HPDE6-E6E7 (cell line): Measurements from ENCODE around the gene MARK2.

Experiments used
- DNase-seq: peaks from one replicate; pipeline ENCODE4 v3.0.0; 2011; ENCODE audit warnings: missing footprints; ENCODE audit errors: extremely low spot score

MARK2 gene

DNA sequence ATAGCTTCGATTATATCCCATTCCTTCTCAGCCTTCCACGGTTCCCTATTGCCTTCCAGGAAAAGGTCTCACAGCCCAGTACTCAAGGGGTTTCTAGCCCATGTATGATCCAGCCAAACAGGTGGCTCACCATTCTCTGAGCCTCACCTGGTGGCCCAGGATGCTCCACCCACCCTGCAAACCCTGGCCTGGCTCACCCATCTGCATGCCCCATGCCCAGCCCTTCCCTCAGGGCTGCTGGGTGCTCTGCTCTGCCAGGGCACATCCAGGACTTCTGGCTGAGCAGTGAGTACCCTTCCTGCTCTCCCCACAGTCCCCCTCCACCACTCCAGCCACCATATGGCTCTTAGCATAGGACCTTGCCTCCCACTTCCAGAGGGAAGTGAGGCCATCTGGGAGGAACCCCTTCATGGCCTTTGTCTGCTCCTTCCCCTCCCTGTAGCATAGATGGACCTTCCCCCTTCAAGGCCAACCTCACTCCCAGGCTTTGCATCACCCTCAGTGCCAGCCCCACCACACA is 83.8 kb downstream of the MARK2 start:
- no peak for DNase-seq

DNA sequence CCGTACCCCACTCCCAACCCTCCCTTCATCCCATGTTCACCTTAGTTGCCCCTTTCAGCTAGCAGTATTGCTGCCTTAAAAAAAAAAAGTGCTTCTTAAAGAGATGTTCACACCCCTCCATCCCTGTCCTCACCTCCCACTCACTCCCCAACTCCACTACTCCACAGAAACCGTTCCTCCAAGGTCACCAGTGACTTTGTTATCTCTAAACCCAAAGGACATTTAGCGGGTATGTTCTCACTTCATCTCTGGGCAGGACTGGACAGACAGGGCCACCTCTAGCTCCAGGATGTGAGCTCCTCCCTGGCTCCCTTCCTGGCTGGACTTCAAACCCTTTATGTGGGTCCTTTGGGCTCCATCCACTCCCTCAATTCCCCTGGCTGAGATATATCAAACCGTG is 84.4 kb downstream of the MARK2 start:
- DNase-seq, result no peak

- no peak for DNase-seq
Observed at GRCh38 chr11:63929616-63930015, 90.7 kb downstream of the MARK2 start.

GRCh38 chr11:63931045-63931444 is 92.1 kb downstream of the MARK2 start:
- no peak for DNase-seq

DNA sequence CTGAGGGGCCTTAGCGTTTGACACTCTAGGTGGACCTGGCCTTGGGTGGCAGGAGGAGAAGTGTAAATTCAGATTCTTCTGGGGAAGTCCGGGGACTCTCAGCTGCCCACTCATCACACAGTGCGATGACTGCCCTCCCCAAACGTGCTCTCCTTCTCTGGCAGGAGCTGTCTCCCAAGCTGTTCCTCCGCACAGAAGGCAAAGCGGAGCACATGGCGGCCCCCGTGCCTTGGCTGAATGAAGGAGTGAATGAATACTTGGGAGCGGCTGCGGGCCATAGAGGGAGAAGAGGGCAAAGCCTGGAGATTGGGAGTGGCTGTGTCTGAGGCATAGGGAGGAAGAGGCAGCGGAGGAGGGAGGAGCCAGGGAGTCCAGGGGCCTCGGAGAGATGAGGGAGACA is 93.0 kb downstream of the MARK2 start:
- DNase-seq, result no peak

- no peak for DNase-seq
Observed at GRCh38 chr11:63933459-63933858, 94.5 kb downstream of the MARK2 start.

DNA sequence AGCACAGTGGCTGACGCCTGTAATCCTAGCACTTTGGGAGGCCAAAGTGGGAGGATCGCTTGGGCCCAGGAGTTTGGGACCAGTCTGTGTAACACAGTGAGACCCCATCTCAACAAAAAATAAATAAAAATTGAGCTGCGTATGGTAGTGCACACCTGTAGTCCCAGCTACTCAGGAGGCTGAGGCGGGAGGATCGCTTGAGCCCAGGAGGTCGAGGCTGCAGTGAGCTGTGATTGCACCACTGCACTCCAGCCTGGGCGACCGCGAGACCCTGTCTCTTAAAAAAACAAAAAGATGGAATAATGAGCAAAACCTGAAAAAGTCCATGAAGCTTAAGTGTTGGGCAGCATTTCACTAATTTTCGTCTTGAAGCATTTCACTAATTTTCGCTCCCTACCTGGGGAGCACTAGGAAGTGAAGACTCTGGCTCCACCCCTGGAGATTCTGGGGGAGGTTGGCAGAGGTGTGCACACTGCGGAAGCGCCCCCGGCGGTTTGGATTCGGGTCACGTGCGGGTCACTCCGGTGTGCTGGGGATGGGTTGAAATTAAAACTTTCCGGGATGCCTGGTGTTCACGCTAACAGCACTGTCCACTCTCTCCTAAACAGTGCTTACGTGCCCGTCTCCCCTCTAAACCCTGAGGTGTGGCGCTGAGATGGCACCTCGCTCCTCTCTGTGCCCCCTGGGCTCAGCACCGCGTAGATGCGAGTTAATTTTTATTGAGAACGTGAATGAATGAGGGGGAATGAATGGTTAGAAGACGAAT is 99.0 kb downstream of the MARK2 start:
- DNase-seq, result no peak

- peak; percentile 95 for DNase-seq
Observed at GRCh38 chr11:63938479-63939396, 99.8 kb downstream of the MARK2 start, which contains the start of gene NAA40. NAA40 (plus strand) TSS chr11:63939002; CDS start chr11:63939097, 95 bp downstream.

- no peak for DNase-seq
Observed at GRCh38 chr11:63939397-63939891, 100.5 kb downstream of the MARK2 start.

DNA sequence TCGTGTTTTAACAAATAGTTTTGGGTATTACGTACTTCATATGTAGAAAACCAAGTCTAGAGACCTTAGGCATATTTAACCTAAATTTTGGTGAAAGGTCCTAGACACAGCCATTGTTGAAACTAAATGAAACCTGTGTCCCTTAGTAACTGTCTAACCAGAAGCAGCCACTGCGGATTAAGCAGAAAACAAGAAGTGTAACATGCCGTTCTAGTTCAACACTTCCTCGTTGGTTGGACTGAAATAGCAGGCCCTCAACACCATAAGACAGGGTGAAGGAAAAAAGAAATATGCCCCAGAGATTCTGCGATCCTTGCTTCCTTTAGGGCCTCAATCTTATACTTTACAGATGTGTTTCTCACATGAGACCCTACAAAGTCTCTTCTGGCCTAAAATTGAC is 101.9 kb downstream of the MARK2 start:
- no peak for DNase-seq

- no peak for DNase-seq
Observed at GRCh38 chr11:63941901-63942300, 103.0 kb downstream of the MARK2 start.

DNA sequence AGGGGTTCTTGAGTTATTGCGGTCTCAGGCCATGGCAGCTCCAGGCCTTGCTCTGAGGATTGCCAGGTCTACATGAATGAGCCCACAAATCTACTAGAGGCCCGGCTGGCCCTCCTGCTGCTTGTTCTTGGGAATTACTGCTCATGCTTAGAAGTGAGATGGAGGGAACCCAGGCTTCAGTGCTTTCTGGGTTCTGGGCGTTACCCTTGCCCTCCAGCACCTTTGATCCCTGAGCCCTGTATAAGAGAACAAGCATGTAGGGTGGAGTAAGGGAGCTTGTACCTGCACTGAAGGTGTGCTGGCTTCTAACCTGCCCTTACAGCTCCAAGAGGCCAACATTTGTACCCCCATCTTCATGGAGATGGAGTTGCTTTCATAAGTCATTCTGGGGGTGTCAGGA is 103.9 kb downstream of the MARK2 start:
- no peak for DNase-seq

- DNase-seq, result no peak
Observed at GRCh38 chr11:63944987-63945386, 106.1 kb downstream of the MARK2 start.

DNA sequence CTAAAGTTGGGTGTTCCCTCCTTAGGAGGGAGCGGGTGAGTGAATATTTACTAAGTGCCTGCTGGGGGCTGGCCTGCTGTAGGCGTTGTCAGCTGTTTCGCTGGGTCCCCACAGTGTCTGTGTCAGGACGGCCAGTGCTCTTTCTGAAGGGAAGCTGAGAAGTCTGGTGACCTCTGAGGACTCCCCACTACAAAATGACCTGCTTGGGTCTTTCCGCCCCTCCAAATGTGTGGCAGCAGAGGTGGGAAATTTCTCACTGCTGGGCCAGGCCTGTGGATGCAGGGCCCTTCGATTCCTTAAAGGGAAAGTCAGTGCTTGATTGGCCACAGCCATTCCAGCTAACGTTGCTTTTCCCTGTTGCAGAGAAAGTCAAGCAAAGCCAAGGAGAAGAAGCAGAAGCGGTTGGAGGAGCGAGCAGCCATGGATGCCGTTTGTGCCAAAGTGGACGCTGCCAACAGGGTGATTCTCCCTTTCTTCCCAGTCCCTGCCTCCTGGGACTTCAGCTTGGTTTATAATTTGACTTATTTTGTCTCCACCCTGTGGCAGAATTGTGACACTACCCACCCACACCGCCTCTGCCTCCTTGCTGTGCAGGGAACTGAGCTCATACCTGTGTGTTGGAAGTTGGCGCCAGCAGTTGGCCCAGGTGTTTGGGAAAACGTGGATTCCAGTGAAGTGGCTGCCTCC is 106.7 kb downstream of the MARK2 start:
- DNase-seq, result peak; percentile 56

DNA sequence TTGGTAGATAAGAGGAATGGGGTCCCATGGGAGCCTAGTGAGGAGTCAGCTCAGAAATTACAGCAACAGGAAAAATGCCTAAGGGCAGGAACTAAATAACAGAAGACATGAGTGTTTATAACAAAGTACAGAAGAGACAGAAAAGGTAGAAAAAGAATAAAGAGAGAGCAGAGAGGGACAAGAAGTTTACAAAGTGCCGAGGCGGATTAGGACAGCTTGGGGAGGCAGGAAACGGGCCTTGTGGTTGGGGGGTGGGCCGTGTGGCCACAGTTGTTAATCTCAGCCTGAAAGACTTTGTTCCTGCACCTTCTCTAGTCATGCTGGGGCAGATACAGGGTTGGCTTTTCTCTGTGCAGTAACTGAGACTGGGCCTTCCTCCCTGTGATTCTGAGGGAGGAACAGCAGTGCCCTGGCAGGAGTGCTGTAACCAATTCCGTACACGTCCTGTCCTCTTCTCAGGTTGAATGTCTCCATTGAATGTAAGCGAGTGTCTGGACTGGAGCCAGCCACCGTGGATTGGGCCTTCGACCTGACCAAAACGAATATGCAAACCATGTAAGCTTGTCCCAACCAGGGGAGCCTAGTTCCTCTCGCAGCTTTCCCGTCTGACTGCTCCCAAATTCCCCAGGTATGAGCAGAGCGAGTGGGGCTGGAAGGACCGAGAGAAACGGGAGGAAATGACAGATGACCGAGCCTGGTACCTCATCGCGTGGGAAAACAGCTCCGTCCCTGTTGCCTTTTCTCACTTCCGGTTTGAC is 113.0 kb downstream of the MARK2 start:
- DNase-seq, result no peak

GRCh38 chr11:63952570-63952969 is 113.7 kb downstream of the MARK2 start:
- DNase-seq, result no peak

- no peak for DNase-seq
Observed at GRCh38 chr11:63958008-63958407, 119.1 kb downstream of the MARK2 start.
